GM19035 (cell line): ENCODE results near the gene PTGDS.
A peak's percentile ranks its signal among the peaks of the same experiment; 100 is the strongest.

Experiments used
- ATAC-seq: cut with Tn5 transposase; IDR thresholded peaks from one replicate; pipeline ENCODE4 v1.9.1; 2021; ENCODE audit not compliant: unreplicated experiment

PTGDS gene

GRCh38 chr9:136945333-136946227 lies 31.7 kb upstream of the PTGDS start:
- ATAC-seq, result no peak

- no peak for ATAC-seq
Observed at GRCh38 chr9:136946228-136947027, 30.9 kb upstream of the PTGDS start.

- no peak for ATAC-seq
Observed at GRCh38 chr9:136947028-136947891, 30.0 kb upstream of the PTGDS start.

- ATAC-seq, result no peak
Observed at GRCh38 chr9:136947955-136948510, 29.3 kb upstream of the PTGDS start.

- no peak for ATAC-seq
Observed at GRCh38 chr9:136949239-136949816, 28.0 kb upstream of the PTGDS start.

GRCh38 chr9:136949817-136950655 lies 27.3 kb upstream of the PTGDS start:
- ATAC-seq, result peak; percentile 80

- no peak for ATAC-seq
Observed at GRCh38 chr9:136950656-136951276, 26.5 kb upstream of the PTGDS start.

- no peak for ATAC-seq
Observed at GRCh38 chr9:136951541-136952320, 25.6 kb upstream of the PTGDS start, which contains the start of gene LCN12. Gene LCN12 (plus strand): TSS chr9:136952273. CDS start chr9:136952328, 55 bp downstream.

- no peak for ATAC-seq
Observed at GRCh38 chr9:136952321-136952850, 24.9 kb upstream of the PTGDS start.

GRCh38 chr9:136952876-136953770 lies 24.2 kb upstream of the PTGDS start:
- ATAC-seq, result no peak

GRCh38 chr9:136953771-136954269 lies 23.5 kb upstream of the PTGDS start:
- ATAC-seq, result no peak

- ATAC-seq, result no peak
Observed at GRCh38 chr9:136954270-136955083, 22.8 kb upstream of the PTGDS start.

GRCh38 chr9:136955202-136955942 lies 21.9 kb upstream of the PTGDS start:
- ATAC-seq, result no peak

GRCh38 chr9:136955943-136956335 lies 21.4 kb upstream of the PTGDS start:
- ATAC-seq, result no peak

GRCh38 chr9:136956604-136957003 lies 20.7 kb upstream of the PTGDS start:
- no peak for ATAC-seq
